Measurements from ENCODE around the gene HOXA4. TPM values are rescaled to one million over a fixed set of nuclear protein-coding genes. Genes with fewer than 3 reads are reported as not detected.

The HOXA4 gene
- total RNA-seq, 2 experiments from 2014 or later, result 0.25 TPM; not detected in 1

DNA sequence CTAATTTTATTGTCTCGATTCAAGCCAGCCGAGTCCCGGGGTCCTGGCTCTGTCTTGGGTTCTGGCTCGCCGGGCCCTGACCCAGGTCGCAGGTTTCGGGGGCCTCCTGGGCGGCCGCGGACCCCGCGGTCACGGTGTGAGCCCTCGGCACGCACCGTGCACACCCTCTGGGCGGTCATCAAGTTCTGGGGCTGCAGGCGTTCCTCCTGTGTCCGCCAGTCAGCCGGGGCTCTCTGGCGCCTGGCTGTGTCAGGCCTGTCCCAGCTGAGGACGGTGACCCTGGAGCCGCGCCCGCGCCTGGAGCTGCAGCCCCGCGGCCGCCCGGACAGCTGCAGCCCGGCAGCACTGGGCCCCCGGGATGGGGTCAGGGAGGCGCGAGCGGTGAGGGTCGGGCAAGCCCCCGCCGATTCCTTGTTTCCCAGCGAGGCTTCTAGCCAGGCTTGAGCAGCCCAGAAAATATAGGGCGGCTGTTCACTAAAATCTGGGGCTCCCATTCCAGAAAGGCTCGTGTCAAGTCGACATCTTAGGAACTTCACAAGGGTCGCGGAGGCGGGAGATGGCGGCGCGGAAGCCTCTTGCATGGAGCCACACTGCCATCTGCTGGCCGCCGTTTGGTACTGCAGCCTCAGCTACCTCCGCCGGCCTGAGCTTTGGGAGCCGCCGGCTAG lies 30.1 kb upstream of the HOXA4 start:
- ATAC-seq (peak; percentile 78), DNase-seq (peak; percentile 89)
- H3K27ac Mint-ChIP-seq, result no peak overlapping the region
- ChIA-PET POLR2A (interaction anchor here (0.7 kb wide), 1 partner anchor 63 kb away, joined by 3 read pairs; no protein-coding TSS in a partner anchor), CTCF (interaction anchor here (0.6 to 4.5 kb wide), 40 partner anchors 10 to 1298 kb away, joined by 3 to 63 read pairs (median 4); partner anchors contain the start of genes HOXA10 and HOXA3)
- H3K27me3 Mint-ChIP-seq, result peaks cover 79% of the 10 kb centered on the region
- H3K4me3 Mint-ChIP-seq, result peak overlapping the region; percentile 59
- TF ChIP-seq, protein P1, sequence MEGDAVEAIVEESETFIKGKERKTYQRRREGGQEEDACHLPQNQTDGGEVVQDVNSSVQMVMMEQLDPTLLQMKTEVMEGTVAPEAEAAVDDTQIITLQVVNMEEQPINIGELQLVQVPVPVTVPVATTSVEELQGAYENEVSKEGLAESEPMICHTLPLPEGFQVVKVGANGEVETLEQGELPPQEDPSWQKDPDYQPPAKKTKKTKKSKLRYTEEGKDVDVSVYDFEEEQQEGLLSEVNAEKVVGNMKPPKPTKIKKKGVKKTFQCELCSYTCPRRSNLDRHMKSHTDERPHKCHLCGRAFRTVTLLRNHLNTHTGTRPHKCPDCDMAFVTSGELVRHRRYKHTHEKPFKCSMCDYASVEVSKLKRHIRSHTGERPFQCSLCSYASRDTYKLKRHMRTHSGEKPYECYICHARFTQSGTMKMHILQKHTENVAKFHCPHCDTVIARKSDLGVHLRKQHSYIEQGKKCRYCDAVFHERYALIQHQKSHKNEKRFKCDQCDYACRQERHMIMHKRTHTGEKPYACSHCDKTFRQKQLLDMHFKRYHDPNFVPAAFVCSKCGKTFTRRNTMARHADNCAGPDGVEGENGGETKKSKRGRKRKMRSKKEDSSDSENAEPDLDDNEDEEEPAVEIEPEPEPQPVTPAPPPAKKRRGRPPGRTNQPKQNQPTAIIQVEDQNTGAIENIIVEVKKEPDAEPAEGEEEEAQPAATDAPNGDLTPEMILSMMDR (IDR thresholded peaks at IDR 0.05), result peak; percentile 98
- no peaks in the 10 kb centered on the region for H3K9me3 Mint-ChIP-seq
- intact Hi-C loops (cut with micrococcal nuclease), result loop anchor here (2.0 kb wide), 2 partner anchors 306 to 478 kb away; no protein-coding TSS in a partner anchor
- H3K4me1 Mint-ChIP-seq (ENCODE audit: low read depth), result peaks cover 27% of the 10 kb centered on the region
- no peaks in the 10 kb centered on the region for H3K36me3 Mint-ChIP-seq (ENCODE audit: low read depth)

DNA sequence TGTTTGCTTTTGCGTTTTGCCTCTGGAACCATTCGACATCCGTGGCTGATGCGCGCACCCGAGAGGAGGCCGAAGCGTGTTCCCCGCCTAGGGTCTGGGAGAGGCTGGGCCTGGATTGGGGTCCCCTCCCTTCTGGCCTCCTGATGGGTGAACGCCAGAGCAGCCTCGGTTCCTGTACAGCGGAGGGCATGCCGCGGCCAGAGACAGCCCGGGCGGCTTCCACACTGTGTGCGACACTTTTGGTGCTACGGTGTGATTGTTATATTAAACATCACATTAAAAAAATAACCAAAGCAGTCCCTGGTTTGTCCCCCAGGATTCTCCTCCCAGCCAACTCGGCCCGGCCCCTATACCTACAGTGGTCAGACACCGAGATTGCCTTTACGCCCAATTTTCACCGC lies 29.6 kb upstream of the HOXA4 start:
- intact Hi-C loops (cut with micrococcal nuclease), result loop anchor here (2.0 kb wide), 2 partner anchors 305 to 477 kb away; no protein-coding TSS in a partner anchor
- POLR2A ChIA-PET, result no interaction called here

DNA sequence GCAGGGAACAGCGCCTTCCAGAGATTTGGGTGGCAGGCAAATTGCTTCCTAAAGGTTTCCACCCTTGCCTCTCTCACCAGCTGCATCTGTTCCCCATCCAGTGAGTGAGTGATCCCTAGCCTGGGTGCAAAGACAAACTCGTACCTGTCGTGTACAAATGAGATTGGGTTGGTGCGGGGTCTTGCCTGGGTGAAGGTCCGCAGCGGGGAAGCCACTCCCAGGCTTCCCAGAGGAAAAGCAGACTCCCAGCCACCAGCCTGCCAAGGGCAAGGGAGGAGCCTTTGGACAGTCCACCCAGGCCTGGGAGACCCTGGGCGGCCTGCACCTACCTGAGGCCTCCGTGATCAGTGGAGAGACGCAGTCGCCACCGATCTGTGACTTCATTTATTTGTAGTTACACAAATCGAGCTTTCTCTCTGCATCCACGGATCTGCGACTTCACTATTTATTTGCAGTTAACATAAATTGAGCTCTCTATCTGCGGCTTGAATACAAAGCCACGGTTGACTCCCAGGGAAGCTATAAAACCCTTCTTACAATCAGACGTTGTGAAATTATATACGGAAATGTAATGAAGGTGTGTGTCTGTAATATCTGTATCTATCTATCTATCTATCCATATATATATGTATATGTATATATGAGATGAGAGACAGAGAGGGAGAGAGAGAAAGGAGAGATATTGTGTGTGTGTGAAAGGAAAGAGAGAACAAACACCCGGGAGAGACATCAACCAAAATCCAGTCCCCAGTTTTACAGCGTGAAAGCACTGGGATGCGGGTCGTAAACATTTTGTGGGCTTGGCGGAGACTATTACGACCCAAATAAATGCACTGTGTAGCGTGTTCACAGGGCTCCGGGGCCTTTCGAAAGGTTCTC lies 28.9 kb upstream of the HOXA4 start:
- DNase-seq (no peak), ATAC-seq (no peak)
- TF ChIP-seq, protein P1 (IDR thresholded peaks at IDR 0.05), result no peak
- Mint-ChIP-seq H3K4me3 (peak overlapping the region; percentile 50), H3K27ac (no peak overlapping the region), H3K27me3 (peaks cover 82% of the 10 kb centered on the region), H3K36me3 (ENCODE audit: low read depth) (no peaks in the 10 kb centered on the region), H3K4me1 (ENCODE audit: low read depth) (peaks cover 32% of the 10 kb centered on the region), H3K9me3 (no peaks in the 10 kb centered on the region)
- POLR2A ChIA-PET, result no interaction called here
- CTCF ChIA-PET, result interaction anchor here (0.7 to 2.1 kb wide), 10 partner anchors 10 to 480 kb away, joined by 3 to 15 read pairs (median 6); partner anchors contain the start of gene HOXA10
- intact Hi-C loops (cut with micrococcal nuclease), result loop anchor here (2.0 to 5.0 kb wide), 4 partner anchors 38 to 477 kb away; partner anchors contain the start of gene EVX1

More for the DNA sequence above, 29.6 kb upstream of the HOXA4 start:
- Mint-ChIP-seq H3K27ac (no peak overlapping the region), H3K4me1 (ENCODE audit: low read depth) (peaks cover 30% of the 10 kb centered on the region), H3K36me3 (ENCODE audit: low read depth) (no peaks in the 10 kb centered on the region), H3K9me3 (no peaks in the 10 kb centered on the region), H3K27me3 (peaks cover 80% of the 10 kb centered on the region), H3K4me3 (peak overlapping the region; percentile 50)
- DNase-seq (no peak), ATAC-seq (no peak)
- TF ChIP-seq, protein P1 (IDR thresholded peaks at IDR 0.05), result no peak
- CTCF ChIA-PET, result interaction anchor here (1.2 to 4.5 kb wide), 22 partner anchors 9 to 790 kb away, joined by 3 to 63 read pairs (median 6); partner anchors contain the start of genes HOXA10 and HOXA3

DNA sequence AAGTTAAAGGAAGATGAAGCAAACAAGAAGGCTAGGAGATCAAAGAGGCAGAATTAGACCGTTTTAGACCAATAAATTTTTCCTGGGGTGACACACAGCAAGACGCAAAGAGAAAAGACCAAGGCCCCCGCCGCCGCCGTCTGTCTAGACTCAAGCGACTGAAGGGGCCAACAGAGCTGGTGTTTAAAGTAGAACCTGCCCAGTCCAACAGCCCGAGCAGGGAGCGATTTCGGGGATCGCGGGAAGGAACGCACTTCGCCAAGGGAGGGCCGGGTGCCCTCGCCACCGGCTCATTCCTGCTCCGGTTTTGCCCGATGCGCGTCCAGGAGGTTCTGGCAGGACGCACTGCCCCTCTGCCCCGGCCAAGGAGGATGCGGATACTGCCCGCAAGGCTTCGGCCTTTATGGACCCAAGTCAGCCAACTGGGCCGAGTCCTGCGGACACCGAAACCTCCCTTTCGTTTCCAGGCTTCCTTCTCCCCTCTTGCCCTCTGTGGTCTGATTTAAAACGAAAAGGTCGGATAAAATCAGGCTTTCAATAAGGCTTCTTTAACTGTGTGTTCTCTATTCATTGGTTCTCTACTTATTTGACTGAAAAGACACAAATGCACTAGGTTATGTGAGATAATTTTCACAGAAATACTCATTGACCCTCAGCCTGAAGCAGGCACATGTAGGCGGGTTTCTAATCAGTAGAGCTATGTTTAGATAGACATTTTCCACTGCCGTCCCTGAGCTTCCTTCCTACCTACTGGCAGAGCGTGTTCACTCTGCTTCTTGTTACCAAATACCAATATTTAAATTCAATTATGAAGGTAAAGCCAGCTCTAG lies 28.1 kb upstream of the HOXA4 start:
- intact Hi-C loops (cut with micrococcal nuclease), result loop anchor here (5.0 kb wide), 2 partner anchors 39 to 84 kb away; partner anchors contain the start of gene EVX1
- Mint-ChIP-seq H3K4me1 (ENCODE audit: low read depth) (peaks cover 34% of the 10 kb centered on the region), H3K4me3 (no peak overlapping the region), H3K36me3 (ENCODE audit: low read depth) (no peaks in the 10 kb centered on the region), H3K27me3 (peaks cover 82% of the 10 kb centered on the region), H3K27ac (no peak overlapping the region), H3K9me3 (no peaks in the 10 kb centered on the region)
- DNase-seq (no peak), ATAC-seq (no peak)
- ChIA-PET POLR2A (no interaction called here), CTCF (interaction anchor here (0.7 to 2.1 kb wide), 12 partner anchors 8 to 479 kb away, joined by 3 to 15 read pairs (median 4); partner anchors contain the start of gene HOXA10)
- TF ChIP-seq, protein P1 (IDR thresholded peaks at IDR 0.05), result no peak
